Astrocyte (in vitro differentiated cells and primary cell): ENCODE measurements around the gene NOX3.

Source experiments
- CTCF ChIP-seq: IDR thresholded peaks from 2 replicates; pipeline ENCODE4 v1.5.1; 2011; ENCODE audit warnings: low read depth, mild to moderate bottlenecking, inconsistent platforms, low read length, moderate library complexity; ENCODE audit not compliant: insufficient read depth
- EZH2 ChIP-seq: IDR thresholded peaks from 2 replicates; pipeline ENCODE4 v1.6.1; 2012; ENCODE audit warnings: mild to moderate bottlenecking, low read length, inconsistent platforms; ENCODE audit not compliant: insufficient read depth

- TF ChIP-seq CTCF (no peak), EZH2 (no peak)
Measured at GRCh38 chr6:155481215-155481614, 25.6 kb upstream of the NOX3 start.
